H54 (cell line): Measurements from ENCODE around the gene AREG.

Experiments used
- DNase-seq: peaks from one replicate; pipeline ENCODE4 v3.0.0; 2011; ENCODE audit warnings: low spot score, mixed read lengths; ENCODE audit not compliant: insufficient read length
- FAIRE-seq: peaks from 3 replicates; lab custom pipeline; 2011; peaks lifted over from hg19 to GRCh38; lab: Jason Lieb, UNC
- POLR2A ChIP-seq: IDR thresholded peaks from 2 replicates; pipeline ENCODE4 v1.6.1; 2011; ENCODE audit warnings: low read depth, mild to moderate bottlenecking, low read length

The AREG gene

DNA sequence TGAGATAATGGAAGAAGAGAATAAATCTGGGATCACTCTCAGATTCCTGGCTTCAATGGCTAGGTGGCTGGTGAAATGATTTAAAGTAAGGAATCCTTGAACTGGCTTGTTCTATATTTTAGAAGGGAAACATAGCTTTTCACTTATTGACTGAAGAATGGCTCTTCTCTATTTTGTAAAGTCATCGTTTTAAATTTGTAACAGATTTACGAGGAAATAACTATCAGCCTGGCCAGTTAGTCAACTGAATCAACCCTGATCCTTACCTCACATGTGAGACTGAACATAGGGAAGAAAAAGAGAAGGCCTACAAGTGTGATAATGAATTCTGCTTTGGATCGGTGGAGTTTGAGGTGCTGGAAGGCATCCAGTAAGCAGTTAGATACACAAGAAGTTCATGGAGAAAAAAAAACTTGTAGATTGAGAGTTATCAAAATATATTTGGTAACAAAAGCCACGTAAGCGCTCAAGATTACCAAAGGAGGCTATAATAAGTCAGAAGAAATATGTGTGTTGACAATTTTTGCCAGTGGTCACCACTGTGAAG lies 12.0 kb downstream of the AREG start:
- TF ChIP-seq POLR2A: no peak
- FAIRE-seq (no peak), DNase-seq (no peak)

DNA sequence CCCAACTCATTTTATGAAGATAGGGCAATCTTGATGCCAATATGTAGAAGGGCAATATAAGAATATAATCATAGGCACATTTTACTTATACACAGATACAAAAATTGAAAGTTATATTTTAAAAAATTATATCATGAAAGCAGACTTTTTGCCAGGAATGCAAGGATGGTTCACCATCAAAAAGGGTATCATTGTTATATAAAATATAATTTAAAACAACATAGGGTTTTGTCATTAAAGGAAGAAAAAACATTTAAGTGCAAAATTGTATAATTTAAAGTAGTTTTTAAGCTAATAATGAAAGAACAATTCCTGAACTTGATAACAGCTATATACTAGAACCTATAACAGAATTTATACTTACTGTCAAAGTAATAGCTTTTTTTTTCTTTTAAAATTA lies 15.9 kb downstream of the AREG start:
- no peak for DNase-seq
- TF ChIP-seq POLR2A: no peak
- no peak for FAIRE-seq

DNA sequence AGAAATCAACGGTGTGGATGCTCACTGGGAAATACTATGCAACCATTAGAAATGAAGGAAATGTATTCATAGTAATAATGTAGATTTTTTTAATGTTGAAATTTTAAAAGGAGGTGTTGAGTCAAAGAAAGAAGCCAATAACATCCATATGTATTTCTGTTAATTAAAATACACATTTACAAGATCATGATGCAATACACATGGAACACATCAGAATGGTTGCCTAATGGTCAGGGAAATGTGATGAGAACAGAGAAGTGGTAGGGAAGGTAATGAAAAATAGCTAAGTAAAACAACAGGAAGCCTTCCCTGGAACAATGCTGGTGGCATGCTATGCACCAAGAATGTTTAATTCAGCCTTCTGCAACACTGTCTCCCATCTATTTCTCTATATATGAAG lies 18.2 kb downstream of the AREG start:
- FAIRE-seq (no peak), DNase-seq (no peak)
- no peak for TF ChIP-seq POLR2A

DNA sequence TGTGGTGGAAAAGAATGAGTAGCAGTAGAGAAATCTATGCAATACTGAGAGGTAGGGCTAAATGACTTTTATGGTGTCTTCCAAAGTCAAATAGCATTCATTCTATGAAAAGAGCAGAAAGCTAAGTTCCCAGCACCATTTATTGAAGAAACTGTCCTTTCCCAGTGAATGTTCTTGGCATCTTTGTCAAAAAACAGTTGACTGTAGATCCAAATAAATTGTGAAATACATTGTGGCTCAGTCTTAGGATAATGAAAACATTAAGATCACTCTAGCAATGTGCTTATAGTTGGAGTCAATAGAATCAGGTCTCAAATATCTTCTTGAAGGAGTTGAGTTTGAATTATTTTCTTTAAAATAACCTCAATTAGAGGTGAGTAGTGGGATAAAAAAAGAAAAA lies 19.4 kb downstream of the AREG start:
- DNase-seq (no peak), FAIRE-seq (no peak)
- no peak for TF ChIP-seq POLR2A

GRCh38 chr4:74466242-74466641 lies 21.3 kb downstream of the AREG start:
- no peak for TF ChIP-seq POLR2A
- no peak for FAIRE-seq

GRCh38 chr4:74471264-74471663 lies 26.3 kb downstream of the AREG start:
- TF ChIP-seq POLR2A: no peak
- no peak for FAIRE-seq
- DNase-seq: no peak

More at GRCh38 chr4:74466242-74466641, 21.3 kb downstream of the AREG start:
- DNase-seq: no peak

DNA sequence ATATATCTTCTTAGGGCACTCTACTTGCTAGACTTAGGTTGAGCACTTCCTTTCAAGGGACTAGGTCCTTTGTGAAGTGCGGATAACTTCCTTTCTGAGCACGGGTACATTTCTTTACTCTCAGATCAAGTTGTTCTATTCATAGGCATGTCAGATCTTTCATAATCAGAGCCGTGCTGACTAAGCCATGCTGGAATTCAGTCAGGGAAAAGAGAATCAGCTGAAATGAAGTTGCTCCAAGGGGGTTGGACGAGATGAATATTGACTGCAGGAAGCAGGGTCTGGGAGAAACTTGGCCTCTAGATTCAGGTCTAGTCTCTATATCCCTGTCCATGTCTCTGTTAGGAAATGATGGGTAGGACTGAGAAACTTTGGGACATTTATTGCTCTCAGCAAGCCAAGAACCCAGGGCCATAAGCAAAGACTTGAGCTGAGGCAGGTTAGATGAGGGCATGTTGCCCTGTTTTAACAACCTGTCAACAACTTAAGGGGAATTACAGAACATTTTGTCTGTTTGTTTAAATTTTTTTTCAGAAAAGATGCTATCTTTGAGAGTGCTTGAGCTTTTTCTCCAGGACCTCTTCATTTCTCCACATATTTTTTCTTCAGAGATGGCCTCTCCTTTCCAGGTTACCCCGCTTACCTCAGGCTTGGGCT lies 28.3 kb downstream of the AREG start:
- DNase-seq (no peak), FAIRE-seq (peak; percentile 88)
- TF ChIP-seq POLR2A: no peak

DNA sequence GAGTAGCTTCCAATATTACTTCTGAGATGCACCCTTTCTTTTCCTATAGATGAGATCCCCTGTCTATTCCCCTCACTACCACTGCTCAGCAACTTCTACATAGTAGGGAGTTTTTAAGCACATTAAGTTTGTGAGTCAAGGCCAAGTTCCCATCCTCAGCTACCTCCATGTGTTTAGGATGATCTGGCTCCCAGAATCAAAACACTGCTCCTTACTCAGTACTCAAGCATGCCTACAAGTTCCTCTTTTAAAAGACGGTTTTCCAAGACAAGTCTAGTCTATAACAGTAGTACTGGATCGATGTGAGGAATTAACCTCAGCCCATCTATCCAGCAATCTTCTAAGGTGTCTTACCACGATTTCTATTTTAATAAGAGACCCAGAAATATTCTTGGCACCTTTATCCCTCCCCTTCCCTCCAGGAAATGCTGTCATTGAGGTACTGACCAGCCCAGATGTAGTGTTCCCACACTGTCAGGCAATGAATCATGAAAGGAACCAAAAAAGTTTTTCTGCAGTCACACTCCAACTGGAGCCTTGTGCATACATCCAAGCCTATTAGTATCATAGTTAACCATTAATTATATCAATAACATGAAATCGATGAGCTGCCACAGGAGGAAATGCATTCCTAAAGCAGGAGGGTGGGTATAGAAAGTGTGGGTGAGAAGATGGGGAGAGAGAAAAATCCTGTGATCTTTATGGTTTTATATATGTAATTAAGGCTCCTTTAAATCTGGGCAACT lies 29.6 kb downstream of the AREG start:
- FAIRE-seq: no peak
- TF ChIP-seq POLR2A: no peak
- no peak for DNase-seq

GRCh38 chr4:74475091-74475800 lies 30.3 kb downstream of the AREG start:
- FAIRE-seq (no peak), DNase-seq (no peak)
- TF ChIP-seq POLR2A: no peak

DNA sequence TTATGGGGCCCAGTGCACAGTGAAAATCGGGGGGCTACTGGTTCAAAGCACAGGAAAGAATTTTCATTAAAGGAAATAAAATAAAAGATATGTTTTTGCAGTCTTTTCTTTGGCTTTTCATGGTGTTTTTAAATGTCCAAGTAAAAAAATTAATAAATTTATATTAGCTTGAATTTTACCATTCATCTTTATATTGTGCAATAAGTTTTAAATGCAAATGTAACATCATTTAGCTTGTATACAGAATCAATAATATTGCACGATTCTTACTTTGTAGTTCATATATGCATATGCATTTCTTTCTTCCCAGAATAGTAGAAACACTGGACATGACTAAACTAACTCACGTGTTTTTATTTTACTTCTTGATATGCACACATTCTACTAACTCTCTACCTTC lies 31.0 kb downstream of the AREG start:
- no peak for DNase-seq
- TF ChIP-seq POLR2A: no peak
- FAIRE-seq: no peak

DNA sequence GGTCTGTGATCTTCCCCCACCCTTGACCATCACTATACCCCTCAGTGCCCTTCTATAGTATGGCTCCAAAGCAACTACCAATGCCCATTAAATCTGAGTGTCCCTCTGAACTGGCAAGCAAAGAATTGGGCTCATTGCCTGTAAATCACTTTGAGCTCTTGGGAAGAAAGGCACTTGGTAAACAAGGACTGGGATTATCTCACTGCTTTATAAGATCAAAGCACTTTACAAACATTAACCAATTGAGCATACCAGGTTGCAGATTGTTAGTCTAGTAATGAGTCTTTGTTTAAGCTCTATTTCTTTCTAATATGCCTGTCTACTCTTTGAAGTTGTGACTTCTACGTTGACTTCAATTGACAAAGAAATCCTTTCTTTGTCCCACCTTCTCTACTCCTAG lies 34.1 kb downstream of the AREG start:
- TF ChIP-seq POLR2A: no peak
- no peak for DNase-seq
- no peak for FAIRE-seq

- DNase-seq (no peak), FAIRE-seq (no peak)
- TF ChIP-seq POLR2A: no peak
Measured at GRCh38 chr4:74480267-74480666, 35.3 kb downstream of the AREG start.

- TF ChIP-seq POLR2A: no peak
- FAIRE-seq (no peak), DNase-seq (no peak)
Measured at GRCh38 chr4:74481891-74482609, 37.1 kb downstream of the AREG start.
